ENCODE measurements around the gene POLE.
"Not testable (repeated sequence)": the region's sequence is repeated elsewhere in the genome, so short reads cannot be mapped to it uniquely, and the experiment has no call there.

The POLE gene

GRCh38 chr12:132717531-132718387 lies 30.6 kb upstream of the POLE start:
- no peak for DNase-seq (ENCODE audit: low read depth in 2 of 2)

- DNase-seq (ENCODE audit: low read depth in 2 of 2): no peak
Observed at GRCh38 chr12:132717011-132717410, 29.9 kb upstream of the POLE start.

- no peak for DNase-seq (ENCODE audit: low read depth in 2 of 2)
Observed at GRCh38 chr12:132716356-132716755, 29.2 kb upstream of the POLE start.

- no peak for DNase-seq (ENCODE audit: low read depth in 2 of 2)
Observed at GRCh38 chr12:132715874-132716273, 28.7 kb upstream of the POLE start.

- DNase-seq (ENCODE audit: low read depth in 2 of 2): no peak
Observed at GRCh38 chr12:132713123-132713522, 26.0 kb upstream of the POLE start.

- DNase-seq (ENCODE audit: low read depth in 2 of 2): no peak
Observed at GRCh38 chr12:132711080-132711843, 24.1 kb upstream of the POLE start.

- DNase-seq (ENCODE audit: low read depth in 2 of 2): peak; percentile 77 to 83
Observed at GRCh38 chr12:132710405-132711079, 23.4 kb upstream of the POLE start, which contains the start of gene PGAM5. TSS of gene PGAM5 (plus strand) at chr12:132710842. CDS start at chr12:132710877, 35 bp downstream.

GRCh38 chr12:132710043-132710404 lies 22.9 kb upstream of the POLE start:
- DNase-seq (ENCODE audit: low read depth in 2 of 2): no peak

GRCh38 chr12:132708150-132708549 lies 21.0 kb upstream of the POLE start:
- no peak for DNase-seq (ENCODE audit: low read depth in 2 of 2)

- no peak for DNase-seq (ENCODE audit: low read depth in 2 of 2)
Observed at GRCh38 chr12:132707241-132707640, 20.1 kb upstream of the POLE start.

GRCh38 chr12:132703641-132704040 lies 16.5 kb upstream of the POLE start:
- no peak for DNase-seq (ENCODE audit: low read depth in 2 of 2)

- no peak for DNase-seq (ENCODE audit: low read depth in 2 of 2)
Observed at GRCh38 chr12:132702640-132703039, 15.5 kb upstream of the POLE start.

GRCh38 chr12:132700212-132700822 lies 13.2 kb upstream of the POLE start:
- no peak for DNase-seq (ENCODE audit: low read depth in 2 of 2)

GRCh38 chr12:132698341-132698740 lies 11.2 kb upstream of the POLE start:
- DNase-seq (ENCODE audit: low read depth in 2 of 2): no peak

GRCh38 chr12:132695431-132695830 lies 8.3 kb upstream of the POLE start:
- no peak for DNase-seq (ENCODE audit: low read depth in 2 of 2)

GRCh38 chr12:132694888-132695287 lies 7.7 kb upstream of the POLE start:
- not testable (repeated sequence) for DNase-seq (ENCODE audit: low read depth in 2 of 2)

GRCh38 chr12:132692030-132692429 lies 4.9 kb upstream of the POLE start:
- not testable (repeated sequence) for DNase-seq (ENCODE audit: low read depth in 2 of 2)

GRCh38 chr12:132690112-132690511 lies 3.0 kb upstream of the POLE start:
- no peak for DNase-seq (ENCODE audit: low read depth in 2 of 2)

GRCh38 chr12:132689227-132689626 lies 2.1 kb upstream of the POLE start:
- no peak for DNase-seq (ENCODE audit: low read depth in 2 of 2)

- DNase-seq (ENCODE audit: low read depth in 2 of 2): no peak
Observed at GRCh38 chr12:132686825-132687210, 324 bp downstream of the POLE start.

- DNase-seq (ENCODE audit: low read depth in 2 of 2): no peak
Observed at GRCh38 chr12:132685400-132685799, 1.7 kb downstream of the POLE start.

- DNase-seq (ENCODE audit: low read depth in 2 of 2): no peak
Observed at GRCh38 chr12:132677492-132677891, 9.7 kb downstream of the POLE start.
